EH (cell line): ENCODE results near the gene MEIOB.
"Not testable (repeated sequence)": the region's sequence is repeated elsewhere in the genome, so short reads cannot be mapped to it uniquely, and the experiment has no call there.

Source experiments
- DNase-seq: peaks from one replicate; pipeline ENCODE4 v3.0.0-alpha.2; 2015; ENCODE audit warnings: low read depth

Gene MEIOB

GRCh38 chr16:1810536-1810935 is 61.4 kb downstream of the MEIOB start:
- DNase-seq = no peak

GRCh38 chr16:1810106-1810505 is 61.9 kb downstream of the MEIOB start:
- DNase-seq = no peak

- DNase-seq = no peak
Observed at GRCh38 chr16:1809281-1809801, 62.6 kb downstream of the MEIOB start.

- no peak for DNase-seq
Observed at GRCh38 chr16:1808691-1809090, 63.3 kb downstream of the MEIOB start.

GRCh38 chr16:1807626-1808025 is 64.3 kb downstream of the MEIOB start:
- no peak for DNase-seq

- no peak for DNase-seq
Observed at GRCh38 chr16:1800701-1801100, 71.3 kb downstream of the MEIOB start.

- not testable (repeated sequence) for DNase-seq
Observed at GRCh38 chr16:1799263-1799662, 72.7 kb downstream of the MEIOB start.

GRCh38 chr16:1794908-1795666 is 76.9 kb downstream of the MEIOB start:
- DNase-seq = no peak

GRCh38 chr16:1794221-1794871 is 77.6 kb downstream of the MEIOB start:
- no peak for DNase-seq

- DNase-seq = no peak
Observed at GRCh38 chr16:1793578-1794220, 78.3 kb downstream of the MEIOB start, which contains the start of gene IGFALS. IGFALS (minus strand) TSS chr16:1793705; CDS start chr16:1793652, 53 bp downstream.

- no peak for DNase-seq
Observed at GRCh38 chr16:1792836-1793577, 79.0 kb downstream of the MEIOB start.

- no peak for DNase-seq
Observed at GRCh38 chr16:1791943-1792812, 79.8 kb downstream of the MEIOB start.

GRCh38 chr16:1791256-1791942 is 80.6 kb downstream of the MEIOB start:
- no peak for DNase-seq

- DNase-seq = no peak
Observed at GRCh38 chr16:1790611-1791255, 81.2 kb downstream of the MEIOB start.

- DNase-seq = no peak
Observed at GRCh38 chr16:1790261-1790610, 81.7 kb downstream of the MEIOB start.

GRCh38 chr16:1789643-1790045 is 82.3 kb downstream of the MEIOB start:
- DNase-seq = no peak

- no peak for DNase-seq
Observed at GRCh38 chr16:1788708-1789100, 83.3 kb downstream of the MEIOB start.

- DNase-seq = no peak
Observed at GRCh38 chr16:1788095-1788707, 83.8 kb downstream of the MEIOB start.

GRCh38 chr16:1787322-1788094 is 84.5 kb downstream of the MEIOB start:
- no peak for DNase-seq
